NCI-H2081 (cell line): ENCODE results near the gene FAM229B.
A peak's percentile ranks its signal among the peaks of the same experiment; 100 is the strongest.
"Not testable (repeated sequence)": the region's sequence is repeated elsewhere in the genome, so short reads cannot be mapped to it uniquely, and the experiment has no call there.

Source experiments
- DNase-seq, 2 experiments: peaks; one replicate each; lab custom pipeline; 2025; lab: John Stamatoyannopoulos, UW

FAM229B gene

DNA sequence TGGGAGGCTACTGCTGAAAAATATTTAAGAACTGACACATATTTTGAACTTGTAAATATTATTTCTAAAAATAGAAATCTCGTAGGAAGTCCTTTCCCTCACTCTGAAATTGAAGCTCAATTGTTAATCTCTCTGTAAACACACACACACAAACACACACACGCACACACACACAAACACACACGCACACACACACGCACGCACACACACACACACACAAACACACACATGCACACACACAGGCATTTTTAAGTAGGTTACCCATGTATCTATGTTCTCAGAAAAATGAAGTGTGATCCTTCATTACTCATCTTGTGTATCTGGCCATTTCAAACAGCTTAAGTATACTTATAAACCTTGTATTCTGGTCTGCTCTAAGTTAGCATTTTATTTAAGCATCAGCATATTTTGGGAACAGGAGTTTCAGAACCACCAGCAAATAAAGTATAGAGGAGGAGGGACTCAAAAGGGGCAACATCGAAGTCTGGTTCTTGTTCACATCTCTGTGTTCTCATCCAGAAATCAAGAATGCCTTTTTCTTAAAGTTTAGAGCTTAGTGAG lies 21.9 kb upstream of the FAM229B start:
- DNase-seq = no peak

DNA sequence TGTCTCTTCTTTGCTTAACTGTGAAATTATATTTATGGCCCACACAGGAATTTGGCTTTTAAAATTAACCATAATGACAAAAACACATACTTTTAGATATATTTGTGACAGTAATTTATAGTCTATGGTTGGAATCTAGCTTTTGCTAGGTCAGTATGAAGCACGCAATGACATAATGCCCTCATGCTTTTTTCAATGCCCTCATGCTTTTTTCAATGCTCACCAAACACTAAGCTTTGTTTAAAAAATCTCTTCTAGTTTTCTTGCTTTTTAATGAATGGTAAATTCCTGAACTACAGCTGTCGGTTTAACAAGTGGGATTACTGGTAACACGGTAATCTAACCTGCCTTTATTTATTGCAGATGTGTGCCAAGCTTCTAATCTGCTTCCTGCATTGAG lies 20.8 kb upstream of the FAM229B start:
- DNase-seq = no peak

DNA sequence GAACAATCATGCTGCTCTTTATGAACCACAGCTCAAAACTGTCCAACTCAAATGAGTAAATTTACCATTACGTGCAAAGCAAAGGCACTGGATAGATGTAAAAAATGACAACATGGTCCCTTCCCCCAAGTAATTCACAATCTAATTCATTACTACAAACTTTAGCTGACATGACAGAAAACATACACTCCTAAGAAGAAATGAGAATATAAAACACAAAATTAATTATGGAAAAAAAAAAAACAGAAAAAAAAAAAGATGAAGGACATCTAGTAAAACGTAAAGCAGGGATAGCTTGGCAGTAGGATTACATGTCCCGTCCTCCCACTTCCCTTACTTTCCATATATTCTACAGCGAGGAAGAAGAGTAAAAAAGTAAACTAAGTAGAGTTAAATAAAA lies 5.8 kb upstream of the FAM229B start:
- no peak for DNase-seq

DNA sequence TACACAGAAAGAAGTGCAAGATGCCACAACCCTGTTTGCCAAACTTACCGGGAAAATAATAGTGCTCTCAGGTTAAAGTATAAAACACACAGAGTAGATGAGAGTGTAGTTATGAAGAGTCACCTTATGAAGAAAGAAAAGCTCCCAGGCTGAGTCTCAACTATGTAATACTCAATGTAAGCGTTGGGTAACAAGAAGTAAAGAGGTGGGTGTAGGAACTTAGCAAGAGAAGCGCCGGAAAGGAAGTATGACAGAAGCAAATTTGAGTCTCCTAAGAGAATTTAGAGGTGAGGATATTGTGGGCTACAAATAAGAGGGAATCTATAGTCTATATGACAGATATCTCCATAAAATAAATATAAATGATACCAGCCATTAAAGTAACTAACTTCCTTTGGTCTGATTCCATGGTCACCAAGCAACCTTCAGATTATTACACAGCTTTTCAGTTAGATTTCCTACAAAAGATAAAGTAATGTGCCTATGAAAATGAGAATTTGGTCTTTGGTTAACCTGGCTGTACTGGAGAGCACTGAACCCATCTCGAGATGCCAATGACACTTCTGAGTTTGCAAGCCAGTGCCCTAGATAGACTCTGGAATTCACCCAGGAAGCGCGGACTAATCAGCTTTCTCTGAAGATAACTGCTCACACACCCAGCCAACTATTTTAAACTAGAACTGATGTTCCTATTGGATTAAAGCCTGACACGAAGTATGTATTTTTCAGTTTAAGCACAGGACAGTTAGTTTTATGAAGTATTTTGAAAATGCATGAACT lies 1.9 kb upstream of the FAM229B start:
- DNase-seq = no peak

DNA sequence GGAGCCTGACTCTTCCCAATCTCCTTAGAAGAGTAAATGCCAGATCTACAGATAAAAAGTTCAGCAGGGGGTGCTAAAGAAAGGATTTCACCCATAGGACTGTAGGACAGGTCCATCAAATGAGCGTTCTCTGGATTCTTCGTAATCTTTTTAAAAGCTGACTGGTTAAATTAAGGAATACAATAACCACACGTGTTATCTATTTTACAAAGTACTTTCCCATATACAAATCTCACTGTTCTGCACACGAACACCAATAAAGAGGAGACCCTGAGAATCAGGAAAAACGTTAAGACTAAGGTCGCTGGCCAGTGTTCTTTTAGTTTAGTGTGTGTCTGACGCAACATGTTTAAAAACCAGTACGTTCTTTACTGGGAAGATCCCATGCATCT lies 651 bp upstream of the FAM229B start:
- DNase-seq = peak in 1 of 2 experiments; percentile 26

DNA sequence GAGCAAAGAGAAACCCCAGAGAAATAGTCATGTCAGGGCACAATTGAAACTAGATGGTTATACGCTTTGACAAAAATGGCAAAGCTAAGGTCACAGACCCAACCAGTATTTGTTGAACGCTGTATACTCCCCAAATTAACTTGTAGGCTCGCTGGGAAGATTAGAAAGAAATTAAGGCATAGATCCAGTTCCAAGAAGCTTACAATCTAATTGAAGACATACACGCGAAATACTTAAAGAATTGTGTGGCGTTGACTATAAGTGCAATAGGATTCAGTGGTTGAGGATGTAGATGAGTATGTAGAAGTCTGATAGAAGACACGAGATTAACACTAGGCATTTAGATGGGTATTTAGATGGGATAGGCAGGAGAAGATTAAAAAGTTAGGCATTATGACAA lies 525 bp downstream of the FAM229B start:
- no peak for DNase-seq

DNA sequence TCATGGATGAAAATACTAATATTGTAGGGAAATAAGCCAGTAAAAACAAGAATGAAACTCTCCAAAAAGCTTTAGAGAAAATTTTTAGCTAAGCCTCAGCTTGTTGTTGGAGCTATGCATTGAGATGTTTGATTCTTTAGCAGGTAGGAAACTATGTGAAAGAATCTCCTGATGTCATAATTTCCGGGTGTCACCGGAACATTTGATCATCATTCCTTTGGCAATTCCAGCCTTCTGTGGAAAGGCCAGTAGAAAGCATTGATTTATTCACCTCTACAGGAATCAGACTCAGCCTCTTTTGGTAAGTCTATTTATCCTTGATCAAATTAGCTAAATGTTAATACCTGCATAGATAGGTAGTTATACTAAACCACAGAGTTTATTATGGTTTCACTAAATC lies 9.5 kb downstream of the FAM229B start:
- no peak for DNase-seq

DNA sequence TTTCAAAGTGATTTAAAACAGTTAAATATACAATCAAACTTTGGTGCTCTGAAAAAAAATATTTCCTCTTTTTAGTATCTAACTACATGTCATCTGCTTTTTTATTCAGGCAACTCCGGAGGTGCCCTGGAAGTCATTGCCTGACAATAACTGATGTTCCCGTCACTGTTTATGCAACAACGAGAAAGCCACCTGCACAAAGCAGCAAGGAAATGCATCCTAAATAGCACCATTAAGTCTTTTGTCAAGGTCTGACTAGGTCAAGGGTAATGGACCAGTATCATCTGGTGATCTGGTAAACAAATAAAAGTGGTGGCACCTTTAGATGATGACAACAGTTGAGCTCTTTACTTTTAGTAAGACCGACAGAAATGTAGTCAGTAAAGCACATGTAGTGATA lies 13.2 kb downstream of the FAM229B start:
- no peak for DNase-seq

DNA sequence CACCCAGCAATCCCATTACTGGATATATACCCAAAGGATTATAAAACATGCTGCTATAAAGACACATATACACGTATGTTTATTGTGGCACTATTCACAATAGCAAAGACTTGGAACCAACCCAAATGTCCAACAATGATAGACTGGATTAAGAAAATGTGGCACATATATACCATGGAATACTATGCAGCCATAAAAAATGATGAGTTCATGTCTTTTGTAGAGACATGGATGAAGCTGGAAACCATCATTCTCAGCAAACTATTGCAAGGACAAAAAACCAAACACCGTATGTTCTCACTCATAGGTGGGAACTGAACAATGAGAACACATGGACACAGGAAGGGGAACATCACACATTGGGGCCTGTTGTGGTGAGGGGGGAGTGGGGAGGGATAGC lies 18.6 kb downstream of the FAM229B start:
- DNase-seq = not testable (repeated sequence)

DNA sequence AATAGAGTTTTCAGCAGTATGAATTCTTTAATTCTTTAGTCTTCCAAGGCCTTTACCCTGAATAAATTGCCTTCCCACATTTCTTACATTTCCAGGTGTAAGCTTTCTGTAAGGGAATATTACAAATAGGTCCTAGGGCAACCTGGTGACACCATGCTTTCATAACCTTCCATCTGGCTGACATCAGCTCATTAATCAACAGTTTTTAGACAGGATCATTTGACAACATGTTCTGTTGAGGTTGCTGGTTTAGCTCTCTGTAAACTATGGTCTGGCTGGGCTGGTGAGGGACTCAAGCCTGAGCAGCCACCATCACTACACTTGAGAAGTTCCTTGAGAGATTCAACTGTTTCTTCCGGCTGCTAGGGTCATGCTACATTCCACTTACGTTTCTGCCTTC lies 19.2 kb downstream of the FAM229B start:
- DNase-seq = no peak

DNA sequence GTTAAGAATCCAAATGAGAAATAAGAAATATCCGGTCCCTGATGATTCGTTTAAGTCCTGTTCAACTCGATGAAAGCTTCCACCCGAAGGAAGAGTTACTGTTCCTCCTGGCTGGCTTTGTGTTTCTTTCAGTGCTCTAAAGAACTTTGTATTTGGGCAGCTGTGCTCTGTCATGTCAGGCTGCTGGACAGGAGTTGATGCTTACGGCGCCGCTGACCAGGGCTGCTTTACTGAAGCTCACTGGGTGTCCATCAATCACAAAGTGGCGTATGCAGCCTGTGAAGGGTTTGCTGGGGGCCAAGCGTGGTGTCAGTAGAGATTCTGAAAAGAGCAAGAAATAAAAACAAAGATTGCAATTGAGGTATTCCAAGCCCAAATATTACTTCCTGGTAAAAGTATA lies 21.9 kb downstream of the FAM229B start:
- no peak for DNase-seq

DNA sequence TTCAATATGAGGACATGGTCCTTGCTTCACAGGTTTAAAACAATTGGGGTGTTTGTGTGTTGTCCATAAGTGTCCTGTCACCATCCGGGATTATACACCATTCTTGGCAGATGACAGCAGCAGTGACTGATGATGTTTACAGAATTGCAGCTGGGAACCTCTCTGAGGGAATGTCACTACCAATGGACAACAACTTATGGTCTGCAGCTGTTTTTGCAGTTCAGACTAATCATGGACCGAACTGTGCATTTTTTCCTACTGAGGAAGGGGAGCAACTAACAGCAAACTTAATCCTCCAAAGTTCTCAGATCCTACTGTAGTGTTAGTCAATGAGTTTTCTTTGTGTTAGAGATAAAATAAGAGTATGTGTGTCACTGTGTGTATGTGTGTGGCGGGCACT lies 26.0 kb downstream of the FAM229B start:
- DNase-seq = no peak

DNA sequence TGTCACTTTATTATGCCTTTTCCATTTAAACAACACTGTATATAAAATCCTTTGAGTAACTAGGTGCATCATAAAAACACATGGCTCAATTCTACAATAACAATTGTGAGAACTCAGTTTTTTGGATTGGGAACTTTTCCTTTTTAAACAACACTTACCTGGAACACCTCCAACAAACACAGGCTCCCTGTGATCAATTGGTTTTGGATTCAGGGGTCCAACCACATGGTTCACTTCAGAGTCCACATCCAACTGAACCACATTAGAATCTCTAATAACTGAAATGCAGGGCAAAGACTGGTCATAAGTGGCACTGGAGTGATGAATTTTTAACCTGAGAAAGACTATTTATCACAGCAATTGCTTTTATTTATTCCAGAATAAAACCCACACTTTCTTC lies 26.5 kb downstream of the FAM229B start:
- no peak for DNase-seq

DNA sequence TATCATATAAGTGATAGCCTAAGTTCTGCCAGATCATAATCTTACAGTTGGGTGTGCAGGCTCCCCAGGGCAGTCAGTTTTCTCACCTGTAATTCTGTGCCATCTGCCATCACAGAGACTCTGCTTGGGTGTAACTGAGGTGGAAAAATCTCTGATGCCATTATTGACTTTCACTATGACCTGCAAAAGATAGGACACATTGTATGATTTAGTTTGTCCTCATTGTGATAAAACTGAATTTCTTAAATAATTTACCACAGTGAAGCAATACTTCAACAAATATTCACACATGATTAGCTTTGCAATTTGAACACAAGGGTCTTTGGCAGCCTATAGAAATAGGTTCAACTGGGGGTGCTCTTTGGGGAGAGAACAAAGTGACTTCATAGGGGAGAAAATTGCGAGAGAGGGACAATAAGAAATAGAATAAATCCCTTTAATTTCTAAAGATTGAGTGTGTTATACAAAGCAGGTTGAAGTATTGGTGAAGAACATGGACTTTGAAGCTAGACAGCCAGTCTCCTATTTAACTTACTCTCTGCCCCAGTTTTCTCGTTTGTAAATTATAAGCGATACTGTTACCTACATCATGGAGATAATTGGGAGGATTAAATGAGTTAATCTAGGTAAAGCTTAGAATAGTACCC lies 27.3 kb downstream of the FAM229B start:
- DNase-seq = no peak

DNA sequence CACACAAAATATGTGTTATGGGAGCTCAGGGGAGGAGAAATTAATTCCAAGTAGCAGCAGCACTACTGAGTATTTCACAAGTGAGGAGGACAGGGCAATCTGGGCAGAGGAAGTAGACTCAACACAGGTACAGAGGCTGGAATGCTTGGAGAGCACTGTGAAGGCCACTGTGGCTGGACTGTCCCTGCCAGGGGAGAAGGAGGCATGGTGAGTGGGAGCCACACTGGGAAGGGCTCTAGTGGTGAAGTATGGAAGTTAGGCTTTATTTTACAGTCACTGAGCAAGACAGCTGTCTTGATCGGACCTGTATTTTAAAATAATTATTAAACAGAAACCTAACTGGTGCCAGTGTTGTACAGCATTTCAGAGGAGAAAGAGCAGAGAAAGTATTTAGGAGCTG lies 28.8 kb downstream of the FAM229B start:
- no peak for DNase-seq

DNA sequence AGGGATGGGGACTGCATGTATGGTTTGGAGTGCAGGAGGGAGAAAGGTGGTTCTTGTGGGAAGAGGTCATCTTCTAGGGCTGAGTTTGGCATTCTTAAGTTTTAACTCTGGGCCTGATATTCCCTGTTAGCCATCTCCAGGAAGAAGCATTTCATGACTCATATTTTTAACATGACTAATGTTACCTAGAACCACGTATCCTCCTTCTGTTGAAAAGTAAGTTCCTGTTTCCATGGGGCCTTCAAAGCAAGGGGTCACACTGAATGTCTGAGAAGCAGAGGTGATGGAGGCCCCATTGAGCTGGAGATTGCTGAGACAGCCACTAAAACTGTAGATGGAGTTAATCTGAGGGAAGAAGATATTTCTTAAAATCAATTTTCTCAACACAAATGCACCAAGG lies 30.2 kb downstream of the FAM229B start:
- DNase-seq = no peak

DNA sequence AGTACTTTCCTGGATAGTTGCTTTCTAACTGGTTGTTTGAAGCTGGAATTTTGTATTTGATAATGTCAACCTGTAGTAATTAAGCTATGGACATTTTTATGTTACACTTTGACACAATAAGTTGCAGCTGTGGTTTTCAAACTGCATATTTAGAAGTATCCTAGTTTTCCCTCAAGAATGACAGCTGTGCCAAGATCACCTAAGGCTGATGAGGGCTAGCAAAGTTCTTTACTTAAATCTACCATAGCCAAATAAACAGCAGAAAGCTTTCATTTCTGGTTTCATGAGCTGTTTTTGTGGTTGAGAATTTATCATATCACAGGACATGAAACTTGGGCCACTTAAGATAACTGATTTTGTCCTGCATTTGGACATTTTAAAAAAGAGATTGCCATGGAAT lies 30.6 kb downstream of the FAM229B start:
- DNase-seq = no peak

DNA sequence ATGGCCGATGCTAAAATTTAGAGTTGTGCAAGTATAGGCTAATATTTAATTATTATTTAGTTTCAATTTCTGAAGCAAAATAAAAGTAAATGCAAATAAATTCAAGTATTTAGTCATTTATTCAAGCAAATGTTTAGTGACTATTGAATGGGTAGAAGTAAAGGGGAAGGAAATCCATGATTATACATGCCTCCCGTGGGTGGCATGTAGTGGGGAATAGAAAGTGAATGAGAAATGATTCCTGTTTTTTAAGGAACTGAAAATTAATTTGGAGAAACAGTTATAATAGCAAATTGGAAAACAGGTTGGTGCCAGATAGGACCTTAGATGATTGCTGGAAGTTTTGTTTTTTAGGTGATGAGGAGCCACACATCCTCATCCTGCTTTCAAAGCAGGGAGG lies 35.4 kb downstream of the FAM229B start:
- DNase-seq = no peak

DNA sequence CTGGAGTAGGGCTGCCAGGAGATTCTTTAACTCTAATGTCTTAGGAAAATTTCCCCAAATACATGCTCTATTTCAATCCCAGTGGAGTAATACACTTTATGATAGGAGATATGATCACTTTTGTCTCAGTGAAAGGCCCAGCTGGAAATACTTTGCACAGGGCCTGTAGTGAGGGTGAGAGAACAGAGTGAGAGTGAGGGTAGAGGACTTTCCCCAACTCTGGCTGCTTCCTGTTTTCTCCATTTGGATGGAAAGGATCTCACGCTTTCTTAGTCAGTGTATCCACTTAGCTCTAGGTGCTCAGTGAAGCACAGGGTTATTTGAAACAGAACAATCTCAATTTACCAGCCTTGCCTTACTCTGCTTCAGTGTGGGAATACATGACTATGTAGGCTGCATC lies 36.6 kb downstream of the FAM229B start:
- no peak for DNase-seq

DNA sequence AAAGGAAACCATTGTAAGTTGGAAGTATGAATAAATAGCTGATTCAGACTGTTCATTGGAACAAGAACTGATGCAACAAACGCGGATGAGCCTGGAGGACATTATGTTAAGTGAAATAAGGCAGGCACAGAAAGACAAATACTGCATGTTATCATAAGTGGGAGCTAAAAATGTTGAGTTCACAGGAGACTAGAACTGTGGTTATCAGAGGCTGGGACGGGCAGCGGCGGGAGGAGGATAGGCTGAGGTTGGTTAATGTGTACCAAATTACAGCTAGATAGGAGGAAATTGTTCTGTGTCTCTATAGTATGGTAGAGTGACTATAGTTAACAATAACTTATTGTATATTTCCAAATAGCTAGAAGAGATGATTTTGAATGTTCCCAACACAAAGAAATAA lies 40.8 kb downstream of the FAM229B start:
- DNase-seq = no peak

DNA sequence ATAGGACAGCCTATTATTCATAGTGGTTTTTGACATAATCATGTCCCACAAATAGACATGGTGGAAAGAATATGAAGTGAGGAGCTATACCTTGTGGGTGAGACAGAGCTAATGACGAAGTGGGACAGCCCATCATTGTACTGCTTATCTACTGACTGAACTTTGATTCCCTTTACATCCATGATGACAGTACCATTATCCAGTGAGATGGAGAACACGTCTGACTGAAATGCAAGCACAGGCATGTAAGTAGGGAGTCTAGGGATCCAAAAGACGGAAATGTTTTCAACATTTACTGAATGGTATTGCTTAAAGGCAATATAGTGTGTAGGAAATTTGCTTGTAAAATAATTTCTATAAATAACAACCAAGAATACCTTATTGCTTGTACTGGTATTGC lies 43.5 kb downstream of the FAM229B start:
- DNase-seq = no peak

DNA sequence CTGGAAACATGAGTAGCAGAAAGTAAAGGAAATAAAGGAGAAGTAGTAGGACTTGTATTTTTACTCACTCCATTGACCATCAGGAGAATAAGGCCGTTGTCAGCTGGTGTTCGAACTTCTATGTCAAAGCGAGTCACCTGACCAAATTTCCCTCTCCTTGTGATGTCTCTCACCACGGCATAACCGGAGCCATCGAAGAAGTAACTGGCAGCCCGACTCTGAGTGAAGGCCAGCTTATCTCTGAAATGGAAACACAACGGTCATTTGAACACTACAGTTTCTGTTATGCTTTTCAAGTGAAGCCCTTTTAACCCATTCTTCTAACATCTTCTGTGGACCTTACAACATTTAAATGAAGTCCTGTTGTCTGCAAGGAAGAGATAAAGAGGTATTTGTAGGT lies 51.7 kb downstream of the FAM229B start:
- DNase-seq = no peak

DNA sequence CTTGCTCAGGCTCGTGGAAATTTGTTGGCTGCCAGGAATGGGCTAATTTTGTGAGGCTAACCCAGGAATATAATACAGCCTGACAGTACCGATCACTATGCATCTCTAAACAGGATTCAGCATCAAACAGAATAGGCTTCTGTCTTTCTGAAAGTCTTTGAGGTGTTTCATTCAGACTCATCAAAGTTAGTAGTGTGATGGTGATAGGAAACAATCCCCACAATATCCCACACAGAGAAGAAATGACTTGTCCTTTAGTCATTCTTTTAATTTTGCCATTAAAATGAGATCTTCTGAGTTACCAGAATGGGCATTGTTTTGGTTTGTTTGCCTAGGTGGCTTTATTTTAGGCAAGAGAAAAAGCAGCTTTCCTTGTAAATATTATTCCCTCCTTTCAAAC lies 54.3 kb downstream of the FAM229B start:
- no peak for DNase-seq
